Subcutaneous adipose tissue (tissue), 4 donors: ENCODE data around the gene TIMP2. TPM values are rescaled to one million over a fixed set of nuclear protein-coding genes. Genes with fewer than 3 reads are reported as not detected.

Source experiments
- total RNA-seq, 4 donors: library from RNA; depleted of rRNA; stranded (reverse); fragments of >200 nt; gene quantifications; one replicate each; pipeline ENCODE4 v1.1.0, GENCODE V29; 2016
- TF ChIP-seq, protein P1 (sequence below): fragments of 450-650 bp; IDR thresholded peaks from one replicate; pipeline ENCODE4 v1.5.1; 2016; ENCODE audit warnings: low read depth, mild to moderate bottlenecking, control low read depth, antibody characterized with exemption, moderate library complexity

The TIMP2 gene
- total RNA-seq, 4 donors from 2014 or later = 123 to 267 (median 233) TPM

DNA sequence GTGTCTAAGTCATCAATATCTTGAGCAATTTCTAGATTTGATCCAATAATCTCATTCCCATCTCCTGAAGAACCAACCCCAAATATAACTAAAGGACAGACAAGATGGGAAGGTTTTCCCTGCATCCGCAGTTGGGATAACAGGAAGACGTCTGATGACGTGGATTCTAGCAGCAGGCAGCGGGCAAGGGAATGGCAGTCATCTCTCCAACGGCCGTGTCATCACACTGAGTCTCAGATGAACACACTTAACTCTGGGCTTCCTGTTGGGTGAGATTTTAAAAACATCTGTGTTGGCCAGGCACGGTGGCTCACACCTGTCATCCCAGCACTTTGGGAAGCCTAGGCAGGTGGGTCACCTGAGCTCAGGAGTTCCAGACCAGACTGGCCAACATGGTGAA, 20.9 kb upstream of the TIMP2 start:
- TF ChIP-seq, protein P1, sequence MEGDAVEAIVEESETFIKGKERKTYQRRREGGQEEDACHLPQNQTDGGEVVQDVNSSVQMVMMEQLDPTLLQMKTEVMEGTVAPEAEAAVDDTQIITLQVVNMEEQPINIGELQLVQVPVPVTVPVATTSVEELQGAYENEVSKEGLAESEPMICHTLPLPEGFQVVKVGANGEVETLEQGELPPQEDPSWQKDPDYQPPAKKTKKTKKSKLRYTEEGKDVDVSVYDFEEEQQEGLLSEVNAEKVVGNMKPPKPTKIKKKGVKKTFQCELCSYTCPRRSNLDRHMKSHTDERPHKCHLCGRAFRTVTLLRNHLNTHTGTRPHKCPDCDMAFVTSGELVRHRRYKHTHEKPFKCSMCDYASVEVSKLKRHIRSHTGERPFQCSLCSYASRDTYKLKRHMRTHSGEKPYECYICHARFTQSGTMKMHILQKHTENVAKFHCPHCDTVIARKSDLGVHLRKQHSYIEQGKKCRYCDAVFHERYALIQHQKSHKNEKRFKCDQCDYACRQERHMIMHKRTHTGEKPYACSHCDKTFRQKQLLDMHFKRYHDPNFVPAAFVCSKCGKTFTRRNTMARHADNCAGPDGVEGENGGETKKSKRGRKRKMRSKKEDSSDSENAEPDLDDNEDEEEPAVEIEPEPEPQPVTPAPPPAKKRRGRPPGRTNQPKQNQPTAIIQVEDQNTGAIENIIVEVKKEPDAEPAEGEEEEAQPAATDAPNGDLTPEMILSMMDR = no peak

DNA sequence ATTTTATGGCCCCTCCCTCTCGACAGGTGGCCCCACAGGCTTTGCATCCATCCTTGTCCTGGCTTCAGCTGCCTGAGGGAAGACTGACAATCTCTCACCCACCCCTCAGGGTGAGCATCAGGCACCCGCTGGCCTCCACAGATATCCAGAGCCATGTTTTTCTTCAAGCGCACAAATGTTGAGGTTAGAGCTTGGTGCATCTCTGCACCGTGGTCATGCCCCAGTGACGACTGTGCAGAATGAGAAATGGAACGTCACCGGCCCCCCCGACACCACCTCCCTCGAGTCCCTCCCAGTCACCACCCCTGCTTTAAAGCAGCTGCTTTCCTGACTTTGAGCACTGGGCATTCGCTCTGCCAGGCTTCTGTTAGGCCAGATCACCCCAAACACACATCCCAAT, 19.8 kb upstream of the TIMP2 start:
- TF ChIP-seq, protein P1 = no peak

DNA sequence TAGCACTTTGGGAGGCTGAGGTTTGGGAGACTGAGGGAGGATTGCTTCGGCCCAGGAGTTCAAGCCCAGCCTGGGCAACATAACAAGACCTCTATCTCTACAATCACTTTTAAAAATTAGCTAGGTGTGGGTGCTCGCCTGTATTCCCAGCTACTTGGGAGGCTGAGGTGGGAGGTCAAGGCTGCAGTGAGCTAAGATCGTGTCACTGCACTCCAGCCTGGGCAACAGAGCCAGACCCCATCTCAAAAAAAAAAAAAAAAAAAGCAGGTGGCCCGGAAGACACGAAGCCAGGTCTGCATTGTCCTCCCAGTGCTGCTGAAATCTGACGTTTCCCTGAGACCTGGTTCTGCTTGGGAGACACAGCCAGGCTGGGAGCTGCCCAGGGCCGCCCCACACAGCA, 18.8 kb upstream of the TIMP2 start:
- TF ChIP-seq, protein P1 = no peak

DNA sequence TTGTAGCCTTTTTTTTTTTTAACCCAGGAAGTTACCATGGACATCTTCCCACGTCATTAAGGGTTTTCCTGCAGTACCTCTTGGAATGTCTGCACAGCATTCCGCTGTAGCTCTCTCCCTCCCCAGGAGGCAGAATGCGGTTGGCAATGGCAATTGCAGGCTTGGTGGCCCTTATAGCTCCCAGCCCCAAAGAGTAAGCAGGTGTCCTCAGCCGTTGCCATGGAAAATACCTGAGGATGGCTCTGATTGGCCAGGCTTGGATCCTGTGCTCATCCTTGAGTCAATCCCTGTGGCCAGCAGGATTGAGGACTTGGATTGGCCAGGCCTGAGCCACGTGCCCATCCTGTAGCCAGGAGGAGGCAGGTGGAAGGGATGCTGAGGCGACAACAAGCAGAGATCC, 15.5 kb upstream of the TIMP2 start:
- TF ChIP-seq, protein P1 = no peak

DNA sequence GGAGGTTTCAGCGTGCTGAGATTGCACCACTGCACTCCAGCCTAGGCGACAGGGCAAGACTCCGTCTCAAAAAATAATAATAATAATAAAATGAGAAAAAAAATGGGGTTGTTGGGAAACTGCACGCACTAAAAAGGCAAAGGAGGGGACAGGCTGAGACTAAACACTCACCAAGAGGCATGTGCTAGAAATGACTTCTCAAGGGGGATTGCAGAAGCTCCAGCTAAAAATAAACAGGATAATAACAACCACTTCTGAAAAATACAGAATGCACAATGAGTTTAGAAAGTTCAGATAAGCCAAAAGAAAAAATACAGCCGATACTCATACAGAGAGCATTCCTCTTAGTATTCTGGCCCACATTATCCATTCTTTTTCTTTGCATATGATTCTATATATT, 15.1 kb upstream of the TIMP2 start:
- TF ChIP-seq, protein P1 = no peak

DNA sequence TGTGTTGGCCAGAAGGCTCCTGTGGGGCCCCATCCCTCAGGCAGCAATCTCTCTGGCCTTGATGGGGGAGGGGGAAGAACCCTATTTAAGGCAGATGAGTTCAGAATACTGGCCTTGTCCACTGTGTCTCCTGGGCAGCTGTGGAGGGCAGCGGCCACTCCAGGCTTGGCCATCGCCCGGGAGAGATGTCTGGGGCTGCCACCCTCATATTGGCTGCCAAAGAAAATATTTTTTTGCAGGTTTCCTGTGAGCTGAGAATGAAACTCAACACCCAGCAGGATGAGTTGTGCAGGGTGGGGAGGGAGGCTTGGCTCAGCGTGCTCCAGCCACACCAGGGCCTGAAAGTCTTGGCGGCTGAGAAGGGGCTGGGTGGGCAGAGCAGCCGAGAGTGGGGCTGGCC, 14.4 kb upstream of the TIMP2 start:
- TF ChIP-seq, protein P1 = no peak

DNA sequence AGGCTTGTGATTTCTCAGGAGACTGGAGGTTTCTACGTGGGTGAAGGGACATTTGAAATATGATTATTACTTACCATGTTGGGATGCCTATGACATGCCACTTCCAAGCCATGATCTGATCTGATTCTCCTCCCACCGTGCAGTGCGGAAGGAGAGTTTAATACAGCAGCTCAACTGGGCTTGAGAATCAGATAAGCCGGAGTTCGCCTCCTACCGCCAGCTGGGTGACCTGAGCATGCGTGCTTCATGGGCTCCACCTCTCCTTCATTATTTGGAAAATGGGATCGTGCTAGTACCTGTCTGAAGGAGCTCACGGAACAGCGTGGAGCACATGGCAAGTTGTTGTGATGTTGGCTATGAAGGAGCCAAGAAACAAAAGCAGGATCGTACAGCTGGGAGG, 12.4 kb upstream of the TIMP2 start:
- TF ChIP-seq, protein P1 = no peak
